Measurements from ENCODE around the gene CAMSAP3. TPM values are rescaled to one million over a fixed set of nuclear protein-coding genes. Genes with fewer than 3 reads are reported as not detected.

CAMSAP3 gene
- total and polyA plus RNA-seq, 10 of the 15 experiments (the other 5 are each of a cell fraction or from before 2014, with no cell fraction given) = 0.03 to 6.3 (median 0.72) TPM

DNA sequence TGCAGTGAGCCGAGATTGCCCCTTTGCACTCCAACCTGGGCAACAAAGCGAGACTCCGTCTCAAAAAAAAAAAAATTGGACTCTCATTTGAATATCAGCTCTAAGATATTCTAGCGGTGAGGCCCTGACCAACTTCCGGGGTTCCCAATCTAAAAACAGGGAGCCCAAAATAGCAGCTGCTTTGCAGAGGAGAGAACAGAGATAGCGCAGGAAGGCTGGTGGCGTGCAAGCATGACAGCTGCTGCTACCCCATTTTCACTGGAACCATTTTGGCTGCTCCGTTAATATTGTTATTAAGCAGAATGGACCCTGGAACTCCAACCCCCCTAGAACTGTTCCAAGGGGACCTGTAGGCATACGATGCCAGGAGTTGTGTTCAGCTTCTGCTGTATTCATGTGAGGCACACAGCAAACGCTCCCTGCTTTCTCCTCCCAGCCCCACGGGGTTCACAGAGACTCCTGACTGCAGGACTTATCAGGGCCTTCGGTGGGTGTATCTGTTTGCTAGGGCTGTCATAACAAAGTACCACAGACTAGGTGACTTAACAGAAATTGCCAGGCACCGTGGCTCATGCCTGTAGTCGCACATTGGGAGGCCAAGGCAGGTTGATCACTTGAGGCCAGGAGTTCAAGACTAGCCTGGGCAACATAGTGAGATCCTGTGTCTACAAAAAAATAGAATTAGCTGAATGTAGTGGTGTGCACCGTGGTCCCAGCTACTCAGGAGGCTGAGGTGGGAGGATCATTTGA, 52.8 kb downstream of the CAMSAP3 start:
- Histone ChIP-seq H3K4me3 (no peak overlapping the region), H3K4me1 (ENCODE audit: control insufficient read depth, insufficient read depth, low read length) (peaks cover 6% of the 10 kb centered on the region), H2AFZ (ENCODE audit: control insufficient read depth, low read depth, low read length) (no peak overlapping the region), H3K9me3 (replicated peaks; ENCODE audit: control insufficient read depth, insufficient read depth, low read length) (no peaks in the 10 kb centered on the region), H3K79me2 (ENCODE audit: control insufficient read depth, insufficient read depth, low read length) (no peaks in the 10 kb centered on the region), H3K9ac (ENCODE audit: control insufficient read depth, insufficient read depth, low read length) (no peak overlapping the region), H3K27ac (ENCODE audit: control insufficient read depth, insufficient read depth) (no peak overlapping the region), H3K36me3 (ENCODE audit: control insufficient read depth in 2 of 2, insufficient read depth in 2 of 2, low read length in 1 of 2) (no peaks in the 10 kb centered on the region; a peak in 2 of 4 replicates), H3K27me3 (replicated peaks in 1 of 2; ENCODE audit: control insufficient read depth in 2 of 2, insufficient read depth in 2 of 2, low read length in 1 of 2) (no peaks in the 10 kb centered on the region; a peak in 1 of 4 replicates), H4K20me1 (ENCODE audit: control insufficient read depth, insufficient read depth) (no peaks in the 10 kb centered on the region), H3K4me2 (ENCODE audit: control insufficient read depth, insufficient read depth) (0 out of 2 replicates have a peak overlapping the region, but pooled peaks have one; percentile 7)
- no TSS peak for BruUV-seq (replicated peaks)
- DNase-seq (ENCODE audit: low read depth, low spot score) (no peak), FAIRE-seq (no peak), ATAC-seq (no peak)
- in situ Hi-C loops (cut with MboI) (no loop called here), intact Hi-C loops (cut with micrococcal nuclease; ENCODE audit: unreplicated experiment) (no loop called here)
- WGBS (ENCODE audit: insufficient coverage, insufficient replicate concordance, low lambda C conversion rate, missing lambda C conversion rate) = 59% methylated on average over 15 of the region's 15 CpGs
- POLR2A ChIA-PET = no interaction called here
- RAD21 ChIA-PET (ENCODE audit: unreplicated experiment) = interaction anchor here (1.0 kb wide), 1 partner anchor 80 kb away, joined by 3 read pairs; no protein-coding TSS in a partner anchor
- SMC1A ChIA-PET (ENCODE audit: uncharacterized antibody, unreplicated experiment) = interaction anchor here (1.3 kb wide), 1 partner anchor 132 kb away, joined by 3 read pairs; no protein-coding TSS in a partner anchor
- CTCF ChIA-PET = interaction anchor here (1.0 to 2.2 kb wide), 4 partner anchors 33 to 255 kb away, joined by 3 to 8 read pairs (median 4); partner anchors contain the start of genes MAP2K7 and TRAPPC5
- TF ChIP-seq CREB1 (IDR thresholded peaks at IDR 0.05; ENCODE audit: low read depth) (no peak), NR2F1 (conservative IDR thresholded peaks at IDR 0.05) (no peak), DPF2 (IDR thresholded peaks at IDR 0.05) (no peak), GATAD2B (conservative IDR thresholded peaks at IDR 0.05; ENCODE audit: low read depth) (no peak), YY1 (IDR thresholded peaks at IDR 0.05; ENCODE audit: low read depth, low read length) (0 out of 2 replicates have a peak, but pooled peaks have one; percentile 18), MEF2A (IDR thresholded peaks at IDR 0.05; ENCODE audit: insufficient read depth, low read depth, low read length) (peak; percentile 87), FOS (IDR thresholded peaks at IDR 0.05; ENCODE audit: borderline replicate concordance, extremely low read depth, insufficient read length) (no peak), KDM1A (IDR thresholded peaks at IDR 0.05; ENCODE audit: borderline replicate concordance) (no peak), E2F8 (IDR thresholded peaks at IDR 0.05; ENCODE audit: low read depth, partially characterized antibody) (no peak), ATF3 (IDR thresholded peaks at IDR 0.05; ENCODE audit: borderline replicate concordance, extremely low read depth, low read depth, low read length) (no peak), ZNF384 (IDR thresholded peaks at IDR 0.05; ENCODE audit: borderline replicate concordance, low read depth, low read length) (no peak), CEBPB (IDR thresholded peaks at IDR 0.05; ENCODE audit: borderline replicate concordance in 1 of 2, low read depth in 2 of 2, low read length in 2 of 2) (no peak), PKNOX1 (IDR thresholded peaks at IDR 0.05) (no peak), HDAC6 (IDR thresholded peaks at IDR 0.05; ENCODE audit: unreplicated experiment) (no peak), TCF12 (IDR thresholded peaks at IDR 0.05; ENCODE audit: low read depth, low read length) (no peak), SMC3 (IDR thresholded peaks at IDR 0.05; ENCODE audit: borderline replicate concordance, low read length) (no peak)
- TF ChIP-seq, protein P1, sequence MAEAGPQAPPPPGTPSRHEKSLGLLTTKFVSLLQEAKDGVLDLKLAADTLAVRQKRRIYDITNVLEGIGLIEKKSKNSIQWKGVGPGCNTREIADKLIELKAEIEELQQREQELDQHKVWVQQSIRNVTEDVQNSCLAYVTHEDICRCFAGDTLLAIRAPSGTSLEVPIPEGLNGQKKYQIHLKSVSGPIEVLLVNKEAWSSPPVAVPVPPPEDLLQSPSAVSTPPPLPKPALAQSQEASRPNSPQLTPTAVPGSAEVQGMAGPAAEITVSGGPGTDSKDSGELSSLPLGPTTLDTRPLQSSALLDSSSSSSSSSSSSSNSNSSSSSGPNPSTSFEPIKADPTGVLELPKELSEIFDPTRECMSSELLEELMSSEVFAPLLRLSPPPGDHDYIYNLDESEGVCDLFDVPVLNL (IDR thresholded peaks at IDR 0.05; ENCODE audit: low read depth, low read length) = no peak
- TF ChIP-seq, protein P2, sequence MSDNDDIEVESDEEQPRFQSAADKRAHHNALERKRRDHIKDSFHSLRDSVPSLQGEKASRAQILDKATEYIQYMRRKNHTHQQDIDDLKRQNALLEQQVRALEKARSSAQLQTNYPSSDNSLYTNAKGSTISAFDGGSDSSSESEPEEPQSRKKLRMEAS (IDR thresholded peaks at IDR 0.05; ENCODE audit: low read depth, low read length) = no peak
